ENCODE results near the gene REX1BD.
A peak's percentile ranks its signal among the peaks of the same experiment; 100 is the strongest.

Gene REX1BD

DNA sequence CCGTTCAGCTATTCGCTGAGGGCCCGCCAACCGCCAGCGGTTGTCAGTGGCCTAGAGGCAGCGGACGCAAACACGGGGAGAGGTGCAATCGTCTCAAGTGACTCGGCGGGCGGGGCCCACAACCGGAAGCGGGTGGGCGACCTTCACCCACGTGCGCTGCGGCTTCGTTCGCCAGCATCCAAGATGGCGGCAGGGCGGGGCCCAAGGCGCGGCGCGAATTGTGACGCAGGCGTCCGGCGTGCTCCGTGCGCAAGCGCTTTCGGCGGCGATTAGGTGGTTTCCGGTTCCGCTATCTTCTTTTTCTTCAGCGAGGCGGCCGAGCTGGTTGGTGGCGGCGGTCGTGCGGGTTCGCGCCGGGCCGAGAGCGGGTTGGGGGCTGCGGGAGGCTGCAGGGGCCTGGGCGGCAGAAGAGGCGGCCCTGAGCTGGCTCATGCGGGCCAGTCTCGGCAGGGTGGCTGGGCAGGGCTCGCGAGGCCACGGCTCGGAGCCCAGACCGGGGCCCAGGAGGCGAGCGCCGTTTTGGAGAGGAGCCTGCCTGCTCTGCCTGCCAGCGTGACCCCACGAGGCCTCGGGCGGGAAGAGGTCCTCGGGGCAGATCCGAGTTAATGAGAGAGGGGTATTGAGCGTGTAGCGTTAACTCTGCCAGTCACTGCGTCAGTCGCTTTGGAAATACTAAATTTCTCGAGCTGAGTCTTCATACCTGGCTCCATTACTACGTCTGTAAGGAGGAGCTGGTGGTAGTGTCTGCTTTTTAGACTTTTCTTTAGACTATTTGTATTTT, 16.8 kb upstream of the REX1BD start, which contains the start of gene UBA52:
UBA52 (plus strand) TSS at position 294 of the 781 bp plus-strand sequence. CDS start 1,444 bp downstream, outside the sequence.
- TF ChIP-seq, protein P1, sequence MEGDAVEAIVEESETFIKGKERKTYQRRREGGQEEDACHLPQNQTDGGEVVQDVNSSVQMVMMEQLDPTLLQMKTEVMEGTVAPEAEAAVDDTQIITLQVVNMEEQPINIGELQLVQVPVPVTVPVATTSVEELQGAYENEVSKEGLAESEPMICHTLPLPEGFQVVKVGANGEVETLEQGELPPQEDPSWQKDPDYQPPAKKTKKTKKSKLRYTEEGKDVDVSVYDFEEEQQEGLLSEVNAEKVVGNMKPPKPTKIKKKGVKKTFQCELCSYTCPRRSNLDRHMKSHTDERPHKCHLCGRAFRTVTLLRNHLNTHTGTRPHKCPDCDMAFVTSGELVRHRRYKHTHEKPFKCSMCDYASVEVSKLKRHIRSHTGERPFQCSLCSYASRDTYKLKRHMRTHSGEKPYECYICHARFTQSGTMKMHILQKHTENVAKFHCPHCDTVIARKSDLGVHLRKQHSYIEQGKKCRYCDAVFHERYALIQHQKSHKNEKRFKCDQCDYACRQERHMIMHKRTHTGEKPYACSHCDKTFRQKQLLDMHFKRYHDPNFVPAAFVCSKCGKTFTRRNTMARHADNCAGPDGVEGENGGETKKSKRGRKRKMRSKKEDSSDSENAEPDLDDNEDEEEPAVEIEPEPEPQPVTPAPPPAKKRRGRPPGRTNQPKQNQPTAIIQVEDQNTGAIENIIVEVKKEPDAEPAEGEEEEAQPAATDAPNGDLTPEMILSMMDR (IDR thresholded peaks at IDR 0.05; ENCODE audit: insufficient read depth, low read length, poor library complexity, severe bottlenecking): no peak
- TF ChIP-seq EZH2phosphoT487 (conservative IDR thresholded peaks at IDR 0.05; ENCODE audit: low read length): no peak

DNA sequence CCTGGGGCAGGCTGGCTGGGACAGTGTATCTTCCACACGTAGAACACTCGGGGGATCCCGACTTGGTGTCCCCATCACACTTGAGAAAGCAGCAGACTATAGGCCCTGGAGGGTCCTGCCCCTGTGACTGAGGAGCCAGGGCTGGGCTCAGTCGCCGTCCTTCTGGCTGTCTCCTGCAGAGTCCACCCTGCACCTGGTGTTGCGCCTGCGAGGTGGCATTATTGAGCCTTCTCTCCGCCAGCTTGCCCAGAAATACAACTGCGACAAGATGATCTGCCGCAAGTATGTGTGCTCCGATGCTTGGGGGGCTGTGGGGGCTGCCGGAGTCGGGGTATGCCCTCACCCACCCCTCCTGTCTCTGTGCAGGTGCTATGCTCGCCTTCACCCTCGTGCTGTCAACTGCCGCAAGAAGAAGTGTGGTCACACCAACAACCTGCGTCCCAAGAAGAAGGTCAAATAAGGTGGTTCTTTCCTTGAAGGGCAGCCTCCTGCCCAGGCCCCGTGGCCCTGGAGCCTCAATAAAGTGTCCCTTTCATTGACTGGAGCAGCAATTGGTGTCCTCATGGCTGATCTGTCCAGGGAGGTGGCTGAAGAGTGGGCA, 13.8 kb upstream of the REX1BD start:
- Histone ChIP-seq H3K36me3 (ENCODE audit: low read length) (peaks cover 18% of the 10 kb centered on the region; the same call in 1 of the 2 replicates), H3K79me2 (ENCODE audit: insufficient read depth, low read length) (peaks cover 21% of the 10 kb centered on the region), H3K27ac (ENCODE audit: low read depth, low read length) (no peak overlapping the region), H3K9me3 (ENCODE audit: insufficient read depth, low read length) (no peaks in the 10 kb centered on the region), H3F3A (ENCODE audit: insufficient read depth) (peaks cover 28% of the 10 kb centered on the region), H2AFZ (ENCODE audit: low read depth, low read length, severe bottlenecking) (no peak overlapping the region), H3K9me2 (replicated peaks; ENCODE audit: insufficient read depth, low read length) (no peaks in the 10 kb centered on the region), H3K27me3 (ENCODE audit: low read length) (no peaks in the 10 kb centered on the region), H4K20me1 (ENCODE audit: low read depth, low read length) (peaks cover 6% of the 10 kb centered on the region; the same call in 1 of the 2 replicates), H3K9ac (ENCODE audit: low read length) (no peak overlapping the region), H3K4me2 (ENCODE audit: low read depth, low read length, poor library complexity, severe bottlenecking) (no peak overlapping the region), H3K4me3 (ENCODE audit: insufficient read depth, low read length, poor library complexity, severe bottlenecking) (no peak overlapping the region)
- TF ChIP-seq, protein P1 (IDR thresholded peaks at IDR 0.05; ENCODE audit: insufficient read depth, low read length, poor library complexity, severe bottlenecking): no peak
- TF ChIP-seq EZH2phosphoT487 (conservative IDR thresholded peaks at IDR 0.05; ENCODE audit: low read length): no peak

More for the DNA sequence above, 16.8 kb upstream of the REX1BD start, which contains the start of gene UBA52:
- H3K9me2 ChIP-seq (replicated peaks; ENCODE audit: insufficient read depth, low read length): no peaks in the 10 kb centered on the region
- peaks cover 6% of the 10 kb centered on the region; the same call in 1 of the 2 replicates for H4K20me1 ChIP-seq (ENCODE audit: low read depth, low read length)
- no peaks in the 10 kb centered on the region for H3K27me3 ChIP-seq (ENCODE audit: low read length)
- peak within 1 kb of the TSS; percentile 87 for H3K4me3 ChIP-seq (ENCODE audit: insufficient read depth, low read length, poor library complexity, severe bottlenecking)
- H3F3A ChIP-seq (ENCODE audit: insufficient read depth): peaks cover 7% of the 10 kb centered on the region; the same call in 1 of the 2 replicates
- peaks cover 18% of the 10 kb centered on the region; the same call in 1 of the 2 replicates for H3K36me3 ChIP-seq (ENCODE audit: low read length)
- peaks cover 21% of the 10 kb centered on the region for H3K79me2 ChIP-seq (ENCODE audit: insufficient read depth, low read length)
- peak within 1 kb of the TSS; percentile 61 for H2AFZ ChIP-seq (ENCODE audit: low read depth, low read length, severe bottlenecking)
- no peaks in the 10 kb centered on the region for H3K9me3 ChIP-seq (ENCODE audit: insufficient read depth, low read length)
- peak within 1 kb of the TSS; percentile 71 for H3K27ac ChIP-seq (ENCODE audit: low read depth, low read length)
- H3K9ac ChIP-seq (ENCODE audit: low read length): peak within 1 kb of the TSS; percentile 95
- H3K4me2 ChIP-seq (ENCODE audit: low read depth, low read length, poor library complexity, severe bottlenecking): peak within 1 kb of the TSS; percentile 89

DNA sequence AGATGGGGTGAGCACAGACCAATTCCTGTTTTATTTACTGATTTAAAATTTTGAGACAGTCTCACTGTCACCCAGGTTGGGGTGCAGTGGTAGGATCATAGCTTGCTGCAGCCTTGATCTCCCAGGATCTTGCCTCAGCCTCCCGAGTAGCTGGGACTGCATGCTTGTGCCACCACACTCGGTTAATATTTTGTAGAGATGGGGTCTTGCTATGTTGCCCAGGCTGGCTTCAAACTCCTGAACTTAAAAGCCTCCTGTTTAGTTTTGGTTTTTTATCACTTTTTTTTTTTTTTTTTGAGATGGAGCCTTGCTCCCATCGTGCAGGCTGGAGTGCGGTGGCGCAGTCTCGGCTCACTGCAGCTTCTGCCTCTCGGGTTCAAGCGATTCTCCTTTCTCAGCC, 12.2 kb upstream of the REX1BD start:
- TF ChIP-seq, protein P1 (IDR thresholded peaks at IDR 0.05; ENCODE audit: insufficient read depth, low read length, poor library complexity, severe bottlenecking): no peak
- TF ChIP-seq EZH2phosphoT487 (conservative IDR thresholded peaks at IDR 0.05; ENCODE audit: low read length): no peak
- peaks cover 6% of the 10 kb centered on the region; the same call in 1 of the 2 replicates for H4K20me1 ChIP-seq (ENCODE audit: low read depth, low read length)

More for the DNA sequence above, 12.2 kb upstream of the REX1BD start:
- H3K9me3 ChIP-seq (ENCODE audit: insufficient read depth, low read length): no peaks in the 10 kb centered on the region
- H3K27ac ChIP-seq (ENCODE audit: low read depth, low read length): no peak overlapping the region
- H3K9me2 ChIP-seq (replicated peaks; ENCODE audit: insufficient read depth, low read length): no peaks in the 10 kb centered on the region
- peaks cover 18% of the 10 kb centered on the region; the same call in 1 of the 2 replicates for H3K36me3 ChIP-seq (ENCODE audit: low read length)
- peaks cover 24% of the 10 kb centered on the region for H3F3A ChIP-seq (ENCODE audit: insufficient read depth)
- H3K9ac ChIP-seq (ENCODE audit: low read length): no peak overlapping the region
- no peak overlapping the region for H2AFZ ChIP-seq (ENCODE audit: low read depth, low read length, severe bottlenecking)
- no peaks in the 10 kb centered on the region for H3K27me3 ChIP-seq (ENCODE audit: low read length)
- no peak overlapping the region for H3K4me2 ChIP-seq (ENCODE audit: low read depth, low read length, poor library complexity, severe bottlenecking)
- peaks cover 21% of the 10 kb centered on the region for H3K79me2 ChIP-seq (ENCODE audit: insufficient read depth, low read length)
- no peak overlapping the region for H3K4me3 ChIP-seq (ENCODE audit: insufficient read depth, low read length, poor library complexity, severe bottlenecking)
